ENCODE measurements around the gene CTAGE1.

The CTAGE1 gene

GRCh38 chr18:22391407-22392345, 26.0 kb downstream of the CTAGE1 start:
- DNase-seq (ENCODE audit: low read depth) = no peak

- no peak for DNase-seq (ENCODE audit: low read depth)
Observed at GRCh38 chr18:22387787-22388186, 29.9 kb downstream of the CTAGE1 start.

GRCh38 chr18:22387364-22387763, 30.4 kb downstream of the CTAGE1 start:
- DNase-seq (ENCODE audit: low read depth) = no peak

- DNase-seq (ENCODE audit: low read depth) = no peak
Observed at GRCh38 chr18:22385718-22386117, 32.0 kb downstream of the CTAGE1 start.

- no peak for DNase-seq (ENCODE audit: low read depth)
Observed at GRCh38 chr18:22378672-22379282, 38.9 kb downstream of the CTAGE1 start.

GRCh38 chr18:22377769-22378168, 39.9 kb downstream of the CTAGE1 start:
- no peak for DNase-seq (ENCODE audit: low read depth)

GRCh38 chr18:22370414-22370813, 47.3 kb downstream of the CTAGE1 start:
- DNase-seq (ENCODE audit: low read depth) = no peak

- DNase-seq (ENCODE audit: low read depth) = no peak
Observed at GRCh38 chr18:22368021-22368420, 49.7 kb downstream of the CTAGE1 start.

- DNase-seq (ENCODE audit: low read depth) = no peak
Observed at GRCh38 chr18:22367303-22367702, 50.4 kb downstream of the CTAGE1 start.

- no peak for DNase-seq (ENCODE audit: low read depth)
Observed at GRCh38 chr18:22363867-22364463, 53.8 kb downstream of the CTAGE1 start.
